Lower lobe of right lung (tissue), 2 donors: Measurements from ENCODE around the gene ATPAF1. TPM values are rescaled to one million over a fixed set of nuclear protein-coding genes. Genes with fewer than 3 reads are reported as not detected.
"Not testable (repeated sequence)": the region's sequence is repeated elsewhere in the genome, so short reads cannot be mapped to it uniquely, and the experiment has no call there.

ENCODE experiments used
- ATAC-seq, 2 donors: fragments of 200-7000 bp; cut with Tn5 transposase; one replicate each; pipeline ENCODE4 v1.9.1; 2020 to 2022; ENCODE audit warnings: mild to moderate bottlenecking in 2 of 2, moderate library complexity in 2 of 2
- DNase-seq: peaks from one replicate; pipeline ENCODE4 v3.0.0-alpha.2; 2020
- H3K27ac ChIP-seq: fragments of 200-600 bp; one replicate; pipeline ENCODE4 v1.8.0; 2022
- H3K27me3 ChIP-seq: fragments of 200-600 bp; one replicate; pipeline ENCODE4 v1.8.0; 2022; ENCODE audit warnings: low read depth
- H3K36me3 ChIP-seq: fragments of 200-600 bp; one replicate; pipeline ENCODE4 v1.8.0; 2022; ENCODE audit warnings: mild to moderate bottlenecking
- H3K4me1 ChIP-seq: fragments of 200-600 bp; one replicate; pipeline ENCODE4 v1.8.0; 2022
- H3K4me3 ChIP-seq: fragments of 200-600 bp; one replicate; pipeline ENCODE4 v1.8.0; 2022; ENCODE audit warnings: mild to moderate bottlenecking
- H3K9me3 ChIP-seq: fragments of 200-600 bp; one replicate; pipeline ENCODE4 v1.8.0; 2022
- intact Hi-C: fragments of 100-400 bp; cut with DNase I; formaldehyde crosslinking; loops from one replicate; pipeline ENCODE4 v1.11.0; 2022
- total RNA-seq: library from RNA; stranded (reverse); fragmentation: NEBNext Ultra II Directional; extraction: Animal tissue kit (Norgen Biotek cat#: 25700); gene quantifications from one replicate; pipeline ENCODE4 v1.2.1, GENCODE V29; 2021
- TF ChIP-seq, protein P1 (sequence below): fragments of 200-600 bp; IDR thresholded peaks from one replicate; pipeline ENCODE4 v1.8.0; 2022; ENCODE audit warnings: antibody characterized with exemption, mild to moderate bottlenecking
- donor health status: DM: no; HTN: yes; CAD: no; lungs with severe emphysema.

Gene ATPAF1
- total RNA-seq, 1 donor from 2014 or later, result 34.9 TPM

DNA sequence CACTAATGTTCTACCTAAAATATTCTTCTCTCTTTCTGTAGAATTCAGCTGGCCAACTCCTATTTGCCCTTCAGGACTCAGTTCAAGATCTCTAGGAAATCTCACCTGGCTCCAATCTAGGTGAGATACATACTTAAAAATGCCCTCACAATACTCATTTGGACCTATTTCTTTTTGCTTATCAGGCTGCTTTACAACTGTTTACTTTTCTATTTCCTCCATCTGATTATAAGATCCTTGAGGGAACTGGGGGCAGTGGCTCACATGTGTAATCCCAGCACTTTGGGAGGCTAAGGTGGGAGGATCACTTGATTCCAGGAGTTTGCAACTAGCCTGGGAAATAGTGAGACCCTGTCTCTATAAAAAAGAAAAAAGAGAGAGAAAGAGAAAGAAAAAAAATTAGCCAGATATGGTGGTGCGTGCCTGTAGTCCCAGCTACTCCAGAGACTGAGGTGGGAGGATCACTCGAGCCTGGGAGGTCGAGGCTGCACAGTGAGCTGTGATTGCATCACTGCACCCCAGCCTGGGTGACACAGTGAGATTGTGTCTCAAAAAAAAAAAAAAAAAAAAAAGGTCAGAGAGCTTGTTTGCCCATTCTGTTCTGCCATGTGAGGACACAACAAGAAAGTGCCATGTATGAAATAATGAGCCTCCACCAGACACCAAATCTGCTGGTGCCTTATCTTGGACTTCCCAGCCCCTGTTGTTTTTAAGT is 35.9 kb upstream of the ATPAF1 start:
- H3K27ac ChIP-seq, result no peak overlapping the region
- intact Hi-C loops, result no loop called here

GRCh38 chr1:46699666-46700065 is 31.5 kb upstream of the ATPAF1 start:
- Histone ChIP-seq H3K9me3 (no peaks in the 10 kb centered on the region), H3K27ac (no peak overlapping the region), H3K4me1 (peaks cover 9% of the 10 kb centered on the region), H3K27me3 (no peaks in the 10 kb centered on the region), H3K4me3 (no peak overlapping the region), H3K36me3 (peaks cover 78% of the 10 kb centered on the region)
- DNase-seq (no peak), ATAC-seq (peak; percentile 61 to 78)
- TF ChIP-seq, protein P1, sequence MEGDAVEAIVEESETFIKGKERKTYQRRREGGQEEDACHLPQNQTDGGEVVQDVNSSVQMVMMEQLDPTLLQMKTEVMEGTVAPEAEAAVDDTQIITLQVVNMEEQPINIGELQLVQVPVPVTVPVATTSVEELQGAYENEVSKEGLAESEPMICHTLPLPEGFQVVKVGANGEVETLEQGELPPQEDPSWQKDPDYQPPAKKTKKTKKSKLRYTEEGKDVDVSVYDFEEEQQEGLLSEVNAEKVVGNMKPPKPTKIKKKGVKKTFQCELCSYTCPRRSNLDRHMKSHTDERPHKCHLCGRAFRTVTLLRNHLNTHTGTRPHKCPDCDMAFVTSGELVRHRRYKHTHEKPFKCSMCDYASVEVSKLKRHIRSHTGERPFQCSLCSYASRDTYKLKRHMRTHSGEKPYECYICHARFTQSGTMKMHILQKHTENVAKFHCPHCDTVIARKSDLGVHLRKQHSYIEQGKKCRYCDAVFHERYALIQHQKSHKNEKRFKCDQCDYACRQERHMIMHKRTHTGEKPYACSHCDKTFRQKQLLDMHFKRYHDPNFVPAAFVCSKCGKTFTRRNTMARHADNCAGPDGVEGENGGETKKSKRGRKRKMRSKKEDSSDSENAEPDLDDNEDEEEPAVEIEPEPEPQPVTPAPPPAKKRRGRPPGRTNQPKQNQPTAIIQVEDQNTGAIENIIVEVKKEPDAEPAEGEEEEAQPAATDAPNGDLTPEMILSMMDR, result no peak
- intact Hi-C loops, result no loop called here

More for the DNA sequence above, 35.9 kb upstream of the ATPAF1 start:
- TF ChIP-seq, protein P1, result no peak
- H3K4me3 ChIP-seq, result no peak overlapping the region
- H3K9me3 ChIP-seq, result no peaks in the 10 kb centered on the region
- no peak for DNase-seq
- ATAC-seq, result no peak
- H3K4me1 ChIP-seq, result peaks cover 19% of the 10 kb centered on the region
- H3K36me3 ChIP-seq, result peaks cover 85% of the 10 kb centered on the region
- no peaks in the 10 kb centered on the region for H3K27me3 ChIP-seq

DNA sequence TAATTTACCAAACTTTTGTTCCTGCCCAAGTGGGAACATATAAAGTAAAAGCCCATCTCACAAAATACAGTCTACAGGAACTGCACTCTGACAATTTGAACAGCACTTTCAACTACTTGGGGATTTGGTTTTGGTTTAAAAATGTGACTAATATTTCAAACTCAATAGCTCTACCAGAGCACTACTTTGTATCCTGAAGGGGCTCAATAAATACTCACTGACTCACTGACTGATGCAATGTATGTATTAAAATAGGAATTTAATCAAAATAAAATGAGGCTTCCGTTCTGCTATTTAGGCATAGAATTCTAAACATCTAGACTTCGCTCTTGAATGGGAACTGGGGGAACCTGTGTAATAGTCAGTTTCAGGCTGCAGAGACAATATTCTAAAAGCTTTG is 28.9 kb upstream of the ATPAF1 start:
- TF ChIP-seq, protein P1, result no peak
- DNase-seq (no peak), ATAC-seq (no peak)
- H3K4me1 ChIP-seq, result no peaks in the 10 kb centered on the region
- no peak overlapping the region for H3K4me3 ChIP-seq
- no peaks in the 10 kb centered on the region for H3K27me3 ChIP-seq
- intact Hi-C loops, result no loop called here
- peaks cover 60% of the 10 kb centered on the region for H3K36me3 ChIP-seq
- H3K9me3 ChIP-seq, result no peaks in the 10 kb centered on the region
- H3K27ac ChIP-seq, result no peak overlapping the region

DNA sequence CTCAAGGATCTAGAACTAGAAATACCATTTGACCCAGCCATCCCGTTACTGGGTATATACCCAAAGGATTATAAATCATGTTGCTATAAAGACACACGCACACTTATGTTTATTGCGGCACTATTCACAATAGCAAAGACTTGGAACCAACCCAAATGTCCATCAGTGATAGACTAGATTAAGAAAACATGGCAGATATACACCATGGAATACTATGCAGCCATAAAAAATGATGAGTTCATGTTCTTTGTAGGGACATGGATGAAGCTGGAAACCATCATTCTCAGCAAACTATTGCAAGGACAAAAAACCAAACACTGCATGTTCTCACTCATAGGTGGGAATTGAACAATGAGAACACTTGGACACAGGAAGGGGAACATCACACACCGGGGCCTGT is 26.5 kb upstream of the ATPAF1 start:
- H3K27me3 ChIP-seq, H3K4me1 ChIP-seq, H3K4me3 ChIP-seq, DNase-seq, intact Hi-C loops, ATAC-seq, H3K27ac ChIP-seq, H3K9me3 ChIP-seq: not testable (repeated sequence)
- H3K36me3 ChIP-seq, result peaks cover 69% of the 10 kb centered on the region

GRCh38 chr1:46692811-46693770 is 24.9 kb upstream of the ATPAF1 start:
- H3K27me3 ChIP-seq, result no peaks in the 10 kb centered on the region
- H3K4me3 ChIP-seq, result no peak overlapping the region
- H3K9me3 ChIP-seq, result no peaks in the 10 kb centered on the region
- DNase-seq (no peak), ATAC-seq (no peak)
- H3K36me3 ChIP-seq, result peaks cover 75% of the 10 kb centered on the region
- peaks cover 1% of the 10 kb centered on the region for H3K4me1 ChIP-seq
- no peak overlapping the region for H3K27ac ChIP-seq
- intact Hi-C loops, result no loop called here
- TF ChIP-seq, protein P1, result no peak
